GM23248 (cell line): ENCODE measurements around the gene ADCY2. TPM values are rescaled to one million over a fixed set of nuclear protein-coding genes. Genes with fewer than 3 reads are reported as not detected.

Source experiments
- DNase-seq: peaks from one replicate; pipeline ENCODE4 v3.0.0-alpha.2; 2015
- H2AFZ ChIP-seq: fragments of 200-600 bp; sonication (generic); 2 replicates; pipeline ENCODE4 v1.6.1; 2016; ENCODE audit warnings: antibody characterized with exemption
- H3F3A ChIP-seq: fragments of 200-600 bp; sonication (generic); 2 replicates; pipeline ENCODE4 v1.6.1; 2016; ENCODE audit warnings: mild to moderate bottlenecking, antibody characterized with exemption, mixed run types; ENCODE audit not compliant: insufficient read depth
- H3K27ac ChIP-seq: fragments of 200-600 bp; sonication (generic); 2 replicates; pipeline ENCODE4 v1.5.1; 2016; ENCODE audit warnings: mild to moderate bottlenecking
- H3K27me3 ChIP-seq: fragments of 200-600 bp; sonication (generic); replicated peaks from 2 replicates; pipeline ENCODE4 v1.6.1; 2016; ENCODE audit warnings: mild to moderate bottlenecking; ENCODE audit not compliant: insufficient read depth
- H3K36me3 ChIP-seq: fragments of 200-600 bp; sonication (generic); 2 replicates; pipeline ENCODE4 v1.6.1; 2016; ENCODE audit warnings: low read depth, mild to moderate bottlenecking
- H3K4me1 ChIP-seq: fragments of 200-600 bp; sonication (generic); 2 replicates; pipeline ENCODE4 v1.6.1; 2016; ENCODE audit warnings: mild to moderate bottlenecking; ENCODE audit not compliant: insufficient read depth
- H3K4me2 ChIP-seq: fragments of 200-600 bp; sonication (generic); one replicate; pipeline ENCODE4 v1.6.1; 2016; ENCODE audit warnings: mild to moderate bottlenecking; ENCODE audit not compliant: unreplicated experiment
- H3K4me3 ChIP-seq: fragments of 200-600 bp; sonication (generic); 2 replicates; pipeline ENCODE4 v1.5.1; 2016; ENCODE audit warnings: mild to moderate bottlenecking
- H3K79me2 ChIP-seq: fragments of 200-600 bp; sonication (generic); 2 replicates; pipeline ENCODE4 v1.6.1; 2016; ENCODE audit warnings: mild to moderate bottlenecking; ENCODE audit not compliant: insufficient read depth
- H3K9ac ChIP-seq: fragments of 200-600 bp; sonication (generic); 2 replicates; pipeline ENCODE4 v1.6.1; 2016; ENCODE audit warnings: mild to moderate bottlenecking
- H3K9me2 ChIP-seq: fragments of 200-600 bp; sonication (generic); 2 replicates; pipeline ENCODE4 v1.6.1; 2016; ENCODE audit warnings: mixed run types, mild to moderate bottlenecking, moderate library complexity; ENCODE audit not compliant: insufficient read depth
- H3K9me3 ChIP-seq: fragments of 200-600 bp; sonication (generic); one replicate; pipeline ENCODE4 v1.6.1; 2017; ENCODE audit warnings: low read depth
- H4K20me1 ChIP-seq: fragments of 200-600 bp; sonication (generic); 2 replicates; pipeline ENCODE4 v1.6.0; 2016; ENCODE audit not compliant: insufficient read depth
- EZH2 ChIP-seq: fragments of 200-600 bp; sonication (generic); IDR thresholded peaks from 2 replicates; pipeline ENCODE4 v1.6.1; 2018; ENCODE audit warnings: antibody characterized with exemption, mild to moderate bottlenecking; ENCODE audit not compliant: insufficient read depth, poor library complexity, severe bottlenecking
- EZH2phosphoT487 ChIP-seq: fragments of 200-600 bp; sonication (generic); IDR thresholded peaks from 2 replicates; pipeline ENCODE4 v1.6.1; 2018; ENCODE audit warnings: antibody characterized with exemption, moderate library complexity, mild to moderate bottlenecking, low read depth; ENCODE audit not compliant: insufficient read depth
- WGBS, 2 experiments: methylation state at CpG; one replicate each; pipeline ENCODE4 v1.1.6; 2015 to 2017; ENCODE audit warnings: low lambda C conversion rate in 2 of 2, low coverage in 1 of 2; ENCODE audit errors: missing lambda C conversion rate in 2 of 2; 5-methylcytosine and 5-hydroxymethylcytosine counted together
- in situ Hi-C: fragments of 300-500 bp; cut with MboI; formaldehyde crosslinking; loops from 2 replicates; pipeline ENCODE4 v1.15.0; 2020
- polyA plus RNA-seq: library from polyadenylated mRNA; unstranded; fragments of >200 nt; fragmentation: Nextera tagmentation; extraction: Ambion mirVana; gene quantifications from 2 replicates; pipeline ENCODE4 v1.2.1, GENCODE V29; 2016
- total RNA-seq: library from RNA; depleted of rRNA; stranded (reverse); fragments of >200 nt; shearing (Covaris generic); gene quantifications from 2 replicates; pipeline ENCODE4 v1.2.3, GENCODE V29; 2014

The ADCY2 gene
- total and polyA plus RNA-seq, 2 experiments from 2014 or later, result 0.11 TPM; not detected in 1

DNA sequence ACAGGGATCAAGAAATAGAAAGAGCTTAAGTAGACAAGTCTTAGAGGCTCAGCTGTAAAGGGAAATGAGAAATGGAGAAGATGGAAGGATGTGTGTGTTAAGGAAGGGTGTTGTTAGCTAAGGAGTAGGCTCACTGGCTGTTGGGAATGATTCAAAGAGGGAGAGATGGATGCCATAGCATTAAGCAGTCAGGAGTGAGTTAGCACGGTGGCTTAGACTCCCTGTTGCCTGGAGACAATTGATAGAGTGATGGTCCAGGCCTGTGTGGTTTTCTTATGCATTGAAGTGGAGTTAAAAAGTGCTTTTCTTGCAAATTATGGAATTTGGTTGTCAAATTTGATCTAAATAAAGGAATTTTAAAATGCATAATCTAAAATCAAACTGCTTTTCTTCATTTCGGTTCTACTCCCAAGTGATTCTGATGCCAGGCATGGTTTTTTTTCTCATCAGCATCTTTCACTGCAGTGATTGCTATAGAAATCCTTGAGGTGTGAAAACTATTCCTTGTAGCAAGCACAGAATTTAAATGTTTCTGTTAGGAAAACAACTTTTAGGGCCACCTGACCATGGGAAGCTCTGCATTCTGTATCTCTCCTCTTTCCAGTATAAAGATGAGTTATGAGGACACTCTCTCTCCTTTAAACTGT is 214.7 kb downstream of the ADCY2 start:
- in situ Hi-C loops, result no loop called here
- no peaks in the 10 kb centered on the region for H3K4me1 ChIP-seq
- WGBS, 2 experiments, result 39 to 54% methylated on average over 2 of the region's 2 CpGs
- H4K20me1 ChIP-seq, result no peaks in the 10 kb centered on the region
- no peak for DNase-seq
- H3K27ac ChIP-seq, result no peak overlapping the region
- no peak overlapping the region for H3K9ac ChIP-seq
- H3K4me3 ChIP-seq, result no peak overlapping the region
- TF ChIP-seq EZH2phosphoT487 (no peak), EZH2 (no peak)
- H3F3A ChIP-seq, result no peaks in the 10 kb centered on the region
- H3K79me2 ChIP-seq, result no peaks in the 10 kb centered on the region
- no peaks in the 10 kb centered on the region for H3K36me3 ChIP-seq
- no peaks in the 10 kb centered on the region for H3K9me3 ChIP-seq
- H3K4me2 ChIP-seq, result no peak overlapping the region
- H3K9me2 ChIP-seq, result no peaks in the 10 kb centered on the region
- no peak overlapping the region for H2AFZ ChIP-seq
- no peaks in the 10 kb centered on the region for H3K27me3 ChIP-seq

DNA sequence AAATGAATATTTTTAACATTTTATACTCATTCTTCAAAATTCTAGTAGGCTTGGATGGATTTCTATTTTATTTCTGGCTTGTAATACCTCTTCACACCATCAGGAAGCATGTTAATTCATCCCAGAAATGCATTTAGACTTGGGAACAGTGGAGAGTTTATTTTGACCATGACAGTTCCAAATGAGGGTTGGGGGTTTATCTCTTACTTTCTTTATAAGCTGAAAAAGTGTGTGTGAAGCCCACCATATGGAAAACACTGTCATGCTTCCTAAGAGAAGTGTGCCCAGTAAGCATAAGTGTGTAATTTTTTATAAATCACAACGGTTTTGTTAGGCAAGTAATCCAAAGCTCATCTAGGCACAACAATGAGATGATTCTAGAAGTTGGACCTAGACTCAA is 215.6 kb downstream of the ADCY2 start:
- H4K20me1 ChIP-seq, result no peaks in the 10 kb centered on the region
- no peaks in the 10 kb centered on the region for H3K27me3 ChIP-seq
- H3K4me3 ChIP-seq, result no peak overlapping the region
- in situ Hi-C loops, result no loop called here
- H2AFZ ChIP-seq, result no peak overlapping the region
- H3K36me3 ChIP-seq, result no peaks in the 10 kb centered on the region
- H3K9me2 ChIP-seq, result no peaks in the 10 kb centered on the region
- H3K27ac ChIP-seq, result no peak overlapping the region
- DNase-seq, result no peak
- TF ChIP-seq EZH2phosphoT487 (no peak), EZH2 (no peak)
- H3F3A ChIP-seq, result no peaks in the 10 kb centered on the region
- no peaks in the 10 kb centered on the region for H3K79me2 ChIP-seq
- H3K4me2 ChIP-seq, result no peak overlapping the region
- H3K9ac ChIP-seq, result no peak overlapping the region
- H3K4me1 ChIP-seq, result no peaks in the 10 kb centered on the region
- no peaks in the 10 kb centered on the region for H3K9me3 ChIP-seq
- 8 to 9% methylated on average over 1 of the region's 1 CpG for WGBS, 2 experiments

DNA sequence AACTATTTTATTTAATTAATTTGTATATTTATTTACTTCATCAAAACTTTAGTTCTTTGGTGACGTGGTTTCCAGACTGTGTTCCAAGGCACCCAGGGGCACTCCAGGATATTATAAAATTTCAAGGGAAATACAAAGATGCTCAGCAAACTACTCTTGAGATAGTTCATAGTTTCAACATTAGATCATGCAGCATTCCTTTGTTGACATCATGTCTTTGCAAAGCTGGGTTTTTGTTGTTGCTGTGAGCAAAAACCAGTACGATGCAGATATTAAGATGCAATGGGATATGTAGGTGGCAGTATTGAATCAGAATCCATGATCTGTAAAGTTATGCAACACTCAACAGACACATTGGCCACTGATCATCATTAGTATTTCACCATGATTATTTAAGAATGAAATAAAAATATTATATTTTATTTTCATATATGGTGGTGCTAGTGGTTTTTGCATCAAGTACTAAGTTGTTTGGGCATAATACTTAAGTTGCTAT is 219.7 kb downstream of the ADCY2 start:
- Histone ChIP-seq H4K20me1 (no peaks in the 10 kb centered on the region), H3K79me2 (no peaks in the 10 kb centered on the region), H3K4me1 (no peaks in the 10 kb centered on the region), H3K36me3 (no peaks in the 10 kb centered on the region), H3K9me3 (no peaks in the 10 kb centered on the region), H3K9me2 (no peaks in the 10 kb centered on the region), H3K4me2 (no peak overlapping the region), H3K9ac (no peak overlapping the region), H3K27me3 (no peaks in the 10 kb centered on the region), H3K4me3 (no peak overlapping the region), H3F3A (no peaks in the 10 kb centered on the region), H2AFZ (no peak overlapping the region), H3K27ac (no peak overlapping the region)
- 42 to 53% methylated on average over 2 of the region's 2 CpGs for WGBS, 2 experiments
- DNase-seq, result peak; percentile 8
- in situ Hi-C loops, result no loop called here
- TF ChIP-seq EZH2, result no peak

DNA sequence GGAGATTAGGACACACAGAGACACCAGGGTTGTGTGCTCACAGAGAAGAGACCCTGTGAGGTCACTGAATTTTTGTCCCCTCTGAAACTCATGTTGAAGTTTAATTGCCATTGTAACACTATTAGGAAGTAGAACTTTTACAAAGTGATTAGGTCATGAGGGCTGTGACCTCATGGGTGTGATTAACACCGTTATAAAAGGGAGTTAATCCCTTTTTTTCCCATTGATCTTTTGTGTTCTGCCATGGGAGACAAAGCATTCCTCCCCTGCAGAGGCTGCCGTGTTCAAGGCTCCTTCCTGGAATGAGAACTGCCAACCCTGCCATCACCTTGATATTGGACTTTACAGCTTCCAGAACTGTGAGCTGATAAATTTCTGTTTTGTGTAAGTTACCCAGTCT is 221.0 kb downstream of the ADCY2 start:
- Histone ChIP-seq H3K9ac (no peak overlapping the region), H3K9me3 (no peaks in the 10 kb centered on the region), H3K4me2 (no peak overlapping the region), H3K79me2 (no peaks in the 10 kb centered on the region), H3K4me1 (no peaks in the 10 kb centered on the region), H3F3A (no peaks in the 10 kb centered on the region), H3K4me3 (no peak overlapping the region), H3K9me2 (no peaks in the 10 kb centered on the region), H4K20me1 (no peaks in the 10 kb centered on the region), H3K36me3 (no peaks in the 10 kb centered on the region), H2AFZ (no peak overlapping the region), H3K27ac (no peak overlapping the region), H3K27me3 (no peaks in the 10 kb centered on the region)
- DNase-seq, result no peak
- in situ Hi-C loops, result no loop called here
- WGBS, 2 experiments, result 49 to 60% methylated on average over 2 of the region's 2 CpGs
- TF ChIP-seq EZH2phosphoT487, result no peak
- no peak for TF ChIP-seq EZH2

DNA sequence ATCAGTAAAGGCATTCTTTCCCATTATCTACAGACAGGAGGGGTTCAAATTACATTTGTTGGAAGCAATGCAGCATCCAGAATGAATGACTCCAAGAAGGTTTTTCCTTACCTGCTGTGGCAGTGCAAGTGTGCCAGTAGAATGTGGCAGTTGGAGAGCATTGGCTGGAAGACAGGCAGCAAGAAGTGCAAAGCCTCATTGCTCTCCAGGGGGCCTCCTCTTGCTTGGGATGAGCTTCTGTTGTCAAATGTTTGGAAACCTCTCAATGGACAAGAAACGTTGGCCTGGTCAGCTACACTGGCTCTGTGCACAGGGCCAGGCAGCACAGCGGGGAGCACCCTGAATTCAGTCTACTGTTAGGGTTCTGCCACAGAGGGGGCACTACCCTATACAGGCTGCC is 226.6 kb downstream of the ADCY2 start:
- H3K4me3 ChIP-seq, result no peak overlapping the region
- in situ Hi-C loops, result no loop called here
- H4K20me1 ChIP-seq, result no peaks in the 10 kb centered on the region
- no peaks in the 10 kb centered on the region for H3K36me3 ChIP-seq
- H2AFZ ChIP-seq, result no peak overlapping the region
- H3K27me3 ChIP-seq, result no peaks in the 10 kb centered on the region
- no peak overlapping the region for H3K27ac ChIP-seq
- H3K4me1 ChIP-seq, result no peaks in the 10 kb centered on the region
- no peak overlapping the region for H3K4me2 ChIP-seq
- no peaks in the 10 kb centered on the region for H3K79me2 ChIP-seq
- no peaks in the 10 kb centered on the region for H3K9me2 ChIP-seq
- DNase-seq, result no peak
- H3F3A ChIP-seq, result no peaks in the 10 kb centered on the region
- WGBS, 2 experiments, result 36 to 47% methylated on average over 2 of the region's 2 CpGs
- no peaks in the 10 kb centered on the region for H3K9me3 ChIP-seq
- H3K9ac ChIP-seq, result no peak overlapping the region
- no peak for TF ChIP-seq EZH2phosphoT487
- no peak for TF ChIP-seq EZH2
